ENCODE measurements around the gene FRMPD4. TPM values are rescaled to one million over a fixed set of nuclear protein-coding genes. Genes with fewer than 3 reads are reported as not detected.

The FRMPD4 gene
- total and polyA plus RNA-seq, 12 donors: 0.03 to 4.1 (median 2.0) TPM

DNA sequence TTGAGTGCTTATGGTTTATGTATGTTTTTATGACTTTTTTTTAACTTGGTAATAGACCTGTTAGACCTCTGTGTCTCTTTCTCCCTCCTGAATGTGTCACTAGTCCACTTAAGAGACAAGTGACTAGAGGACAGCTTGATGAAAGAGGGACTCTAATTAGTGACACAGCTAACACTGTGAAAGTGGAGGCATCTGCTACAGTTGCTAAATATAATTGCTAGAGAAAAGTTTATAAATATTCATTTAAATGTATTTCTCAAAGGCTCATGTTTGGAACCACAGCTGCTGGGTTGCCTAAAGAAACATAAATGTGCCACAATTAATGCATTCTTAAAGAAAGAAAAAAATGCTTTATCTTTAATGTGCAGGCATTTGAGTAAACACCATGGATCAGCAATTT lies 176.4 kb downstream of the FRMPD4 start:
- TF ChIP-seq, protein P1, sequence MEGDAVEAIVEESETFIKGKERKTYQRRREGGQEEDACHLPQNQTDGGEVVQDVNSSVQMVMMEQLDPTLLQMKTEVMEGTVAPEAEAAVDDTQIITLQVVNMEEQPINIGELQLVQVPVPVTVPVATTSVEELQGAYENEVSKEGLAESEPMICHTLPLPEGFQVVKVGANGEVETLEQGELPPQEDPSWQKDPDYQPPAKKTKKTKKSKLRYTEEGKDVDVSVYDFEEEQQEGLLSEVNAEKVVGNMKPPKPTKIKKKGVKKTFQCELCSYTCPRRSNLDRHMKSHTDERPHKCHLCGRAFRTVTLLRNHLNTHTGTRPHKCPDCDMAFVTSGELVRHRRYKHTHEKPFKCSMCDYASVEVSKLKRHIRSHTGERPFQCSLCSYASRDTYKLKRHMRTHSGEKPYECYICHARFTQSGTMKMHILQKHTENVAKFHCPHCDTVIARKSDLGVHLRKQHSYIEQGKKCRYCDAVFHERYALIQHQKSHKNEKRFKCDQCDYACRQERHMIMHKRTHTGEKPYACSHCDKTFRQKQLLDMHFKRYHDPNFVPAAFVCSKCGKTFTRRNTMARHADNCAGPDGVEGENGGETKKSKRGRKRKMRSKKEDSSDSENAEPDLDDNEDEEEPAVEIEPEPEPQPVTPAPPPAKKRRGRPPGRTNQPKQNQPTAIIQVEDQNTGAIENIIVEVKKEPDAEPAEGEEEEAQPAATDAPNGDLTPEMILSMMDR (IDR thresholded peaks at IDR 0.05): no peak
- DNase-seq: no peak
- H3K4me1 ChIP-seq: no peaks in the 10 kb centered on the region
- ATAC-seq: no peak
- H3K9me3 ChIP-seq: no peaks in the 10 kb centered on the region
- H3K27me3 ChIP-seq: peaks cover 0 to 9% (median 0%) of the 10 kb centered on the region in 7 donors
- no peaks in the 10 kb centered on the region for H3K36me3 ChIP-seq
- H3K4me3 ChIP-seq: no peak overlapping the region
- intact Hi-C loops (cut with DNase I): no loop called here
- H3K27ac ChIP-seq: no peak overlapping the region

DNA sequence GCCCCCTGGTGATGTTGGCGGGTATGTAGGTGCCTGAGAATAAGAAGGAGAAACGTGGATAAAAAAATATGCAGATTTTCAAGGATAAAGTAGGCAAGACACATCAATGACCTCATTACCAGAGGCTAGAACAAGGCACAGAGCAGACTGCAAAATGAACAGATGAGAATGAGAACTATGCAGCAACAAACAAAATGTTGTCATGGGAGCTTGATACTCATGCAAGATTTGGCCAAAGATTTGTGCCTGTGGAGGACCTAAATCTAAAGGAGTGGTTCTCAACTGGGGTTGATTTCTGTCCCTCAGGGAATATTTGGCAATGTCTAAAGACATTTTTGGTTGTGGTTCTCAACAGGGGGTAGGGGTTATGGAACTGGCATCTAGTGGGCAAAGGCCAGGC lies 177.3 kb downstream of the FRMPD4 start:
- DNase-seq (no peak), ATAC-seq (no peak)
- H3K4me3 ChIP-seq: no peak overlapping the region
- TF ChIP-seq, protein P1 (IDR thresholded peaks at IDR 0.05): no peak
- H3K27ac ChIP-seq: no peak overlapping the region
- H3K4me1 ChIP-seq: no peaks in the 10 kb centered on the region
- no peaks in the 10 kb centered on the region for H3K36me3 ChIP-seq
- intact Hi-C loops (cut with DNase I): no loop called here
- 60 to 61% methylated on average over 2 of the region's 2 CpGs for WGBS, 2 donors
- H3K27me3 ChIP-seq: peaks cover 0 to 9% (median 0%) of the 10 kb centered on the region in 7 donors
- no peaks in the 10 kb centered on the region for H3K9me3 ChIP-seq

DNA sequence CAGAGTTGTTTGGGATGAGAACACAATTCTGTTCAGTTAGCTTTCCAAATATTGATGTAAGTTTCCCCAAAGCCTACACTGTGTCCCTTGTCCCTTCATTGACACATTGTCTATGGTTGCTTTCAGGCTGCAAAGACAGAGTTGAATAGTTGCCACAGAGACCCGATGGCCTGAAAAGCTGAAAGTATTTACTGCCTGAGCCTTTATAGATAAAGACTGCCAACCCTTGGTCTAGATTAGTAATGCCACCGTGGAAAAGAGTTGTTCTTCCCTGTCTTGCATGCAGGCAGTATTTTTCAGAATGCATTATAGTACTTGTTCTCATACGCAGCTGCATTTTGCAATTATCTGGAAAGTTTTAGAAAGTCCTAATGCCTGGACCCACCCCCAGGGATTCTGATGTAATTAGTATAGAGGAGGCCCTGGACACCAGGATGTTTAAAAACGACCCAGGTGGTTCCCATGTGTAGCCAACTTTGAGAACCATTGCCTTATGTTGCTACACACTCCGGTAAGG lies 180.8 kb downstream of the FRMPD4 start:
- peaks cover 0 to 6% (median 0%) of the 10 kb centered on the region in 7 donors for H3K27me3 ChIP-seq
- H3K36me3 ChIP-seq: no peaks in the 10 kb centered on the region
- no peak overlapping the region for H3K27ac ChIP-seq
- intact Hi-C loops (cut with DNase I): no loop called here
- 44 to 45% methylated on average over 5 of the region's 5 CpGs for WGBS, 2 donors
- no peaks in the 10 kb centered on the region for H3K9me3 ChIP-seq
- no peaks in the 10 kb centered on the region for H3K4me1 ChIP-seq
- DNase-seq (no peak), ATAC-seq (no peak)
- H3K4me3 ChIP-seq: no peak overlapping the region
- TF ChIP-seq, protein P1 (IDR thresholded peaks at IDR 0.05): no peak

DNA sequence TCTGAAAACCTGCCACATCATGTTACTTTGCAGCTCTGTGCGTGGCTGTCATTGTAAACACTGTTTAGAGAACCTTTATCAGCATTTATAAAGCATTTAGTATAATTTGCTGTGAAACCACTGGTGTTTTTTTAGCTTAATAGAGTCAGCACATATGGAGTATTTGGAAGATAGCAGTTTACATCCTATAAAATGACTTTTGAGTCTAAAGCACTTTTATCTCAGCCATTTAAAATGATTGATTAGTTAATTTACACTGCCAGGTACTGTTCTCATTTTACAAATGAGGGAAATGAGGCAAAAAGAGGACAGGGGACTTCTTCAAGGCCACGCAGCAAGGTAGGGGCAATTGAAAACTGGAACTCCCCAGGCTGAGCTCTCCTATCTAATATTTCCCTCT lies 181.7 kb downstream of the FRMPD4 start:
- intact Hi-C loops (cut with DNase I): no loop called here
- ATAC-seq: no peak

More for the DNA sequence above, 181.7 kb downstream of the FRMPD4 start:
- Histone ChIP-seq H3K9me3 (no peaks in the 10 kb centered on the region), H3K4me1 (no peaks in the 10 kb centered on the region), H3K27me3 (peaks cover 0 to 6% (median 0%) of the 10 kb centered on the region in 7 donors), H3K27ac (no peak overlapping the region), H3K4me3 (no peak overlapping the region), H3K36me3 (no peaks in the 10 kb centered on the region)
- DNase-seq: no peak
- WGBS, 2 donors: 76 to 84% methylated on average over 2 of the region's 2 CpGs
- TF ChIP-seq, protein P1 (IDR thresholded peaks at IDR 0.05): no peak
